Spleen (tissue), 11 donors: Measurements from ENCODE around the gene GCNA. TPM values are rescaled to one million over a fixed set of nuclear protein-coding genes. Genes with fewer than 3 reads are reported as not detected.
A peak's percentile ranks its signal among the peaks of the same experiment; 100 is the strongest.

Experiments
- DNase-seq: peaks from one replicate; pipeline ENCODE4 v3.0.0-alpha.2; 2020
- H3K27ac ChIP-seq, 8 donors: fragments of 200-600 bp; sonication (generic) in 7 of 8; 1 replicate in 4 of 8; 2 replicates in 4 of 8; pipeline versions ENCODE4 v1.5.0 to v1.8.0; 2016 to 2021; ENCODE audit warnings: inconsistent platforms in 4 of 8, mild to moderate bottlenecking in 4 of 8, moderate library complexity in 1 of 8
- H3K27me3 ChIP-seq, 7 donors: fragments of 200-600 bp; sonication (generic) in 6 of 7; replicated peaks in 1 of 7; 1 replicate in 4 of 7; 2 replicates in 3 of 7; pipeline versions ENCODE4 v1.5.0 to v1.8.0; 2016 to 2021; ENCODE audit warnings: inconsistent platforms in 3 of 7, mild to moderate bottlenecking in 1 of 7
- H3K36me3 ChIP-seq, 6 donors: fragments of 200-600 bp; sonication (generic) in 5 of 6; 1 replicate in 4 of 6; 2 replicates in 2 of 6; pipeline versions ENCODE4 v1.5.0 to v1.8.0; 2016 to 2021; ENCODE audit warnings: inconsistent platforms in 2 of 6
- H3K4me1 ChIP-seq, 6 donors: fragments of 200-600 bp; sonication (generic) in 5 of 6; 1 replicate in 3 of 6; 2 replicates in 3 of 6; pipeline versions ENCODE4 v1.5.0 to v1.8.0; 2016 to 2021; ENCODE audit warnings: inconsistent platforms in 3 of 6
- H3K4me3 ChIP-seq, 8 donors: fragments of 200-600 bp; sonication (generic) in 7 of 8; 1 replicate in 4 of 8; 2 replicates in 4 of 8; pipeline versions ENCODE4 v1.5.0 to v1.8.0; 2016 to 2021; ENCODE audit warnings: inconsistent platforms in 4 of 8, mild to moderate bottlenecking in 4 of 8, moderate library complexity in 2 of 8
- H3K9me3 ChIP-seq, 8 donors: fragments of 200-600 bp; sonication (generic) in 7 of 8; 1 replicate in 4 of 8; 2 replicates in 4 of 8; pipeline versions ENCODE4 v1.5.0 to v1.8.0; 2016 to 2021; ENCODE audit warnings: inconsistent platforms in 4 of 8
- POLR2A ChIP-seq, 3 donors: fragments of 450-650 bp; IDR thresholded peaks; one replicate each; pipeline ENCODE4 v1.5.1; 2017; ENCODE audit warnings: antibody characterized with exemption in 3 of 3, mild to moderate bottlenecking in 1 of 3
- POLR2AphosphoS5 ChIP-seq, 3 donors: sonication (generic); formaldehyde crosslinking; IDR thresholded peaks; one replicate each; pipeline ENCODE4 v1.5.1; 2017; ENCODE audit warnings: antibody characterized with exemption in 3 of 3
- WGBS, 5 donors: extraction: QIAGEN DNeasy Blood & Tissue Kit in 3 of 5; methylation state at CpG; one replicate each; pipeline versions ENCODE4 v1.1.5 to v1.1.7; 2013 to 2018; 5-methylcytosine and 5-hydroxymethylcytosine counted together
- intact Hi-C: fragments of 100-400 bp; cut with DNase I; formaldehyde crosslinking; loops from one replicate; pipeline ENCODE4 v1.15.0; 2023; ENCODE audit warnings: low total_unique reads
- polyA plus RNA-seq, 3 donors: library from polyadenylated mRNA; stranded (reverse); fragments of 200-250 nt; gene quantifications; one replicate each; pipeline ENCODE4 v1.2.1, GENCODE V29; 2013
- total RNA-seq, 7 donors: library from RNA; depleted of rRNA in 3 of 7; stranded (reverse); fragments of >200 nt in 3 of 7; fragmentation: NEBNext Ultra II Directional in 4 of 7; extraction: Animal tissue kit (Norgen Biotek cat#: 25700) in 4 of 7; gene quantifications; one replicate each; pipeline versions ENCODE4 v1.1.0 to v1.2.1, GENCODE V29; 2016 to 2021
- TF ChIP-seq, protein P1 (sequence below), 11 experiments: fragments of 200-600 bp in 7 of 11; fragments of 450-650 bp in 4 of 11; sonication (generic) in 4 of 11; IDR thresholded peaks in 8 of 11; conservative IDR thresholded peaks in 3 of 11; 1 replicate in 7 of 11; 2 replicates in 4 of 11; pipeline versions ENCODE4 v1.4.0 to v1.8.0; 2016 to 2021; ENCODE audit warnings: antibody characterized with exemption in 11 of 11, inconsistent platforms in 4 of 11, mild to moderate bottlenecking in 1 of 11
- donor health status: healthy with polysubstance abuse.
- donor health status: DM: no; HTN: no; CAD: no; lungs with moderate emphysema.
- donor health status: DM: no; HTN: no; CAD: no.
- donor health status: Bipolar disorder and iron deficiency.
- donor health status: healthy.
- donor health status: DM: no; HTN: no; CAD: no.
- donor health status: DM: yes; HTN: yes; CAD: no.

Gene GCNA
- total and polyA plus RNA-seq, 10 donors, result 1.8 to 12.8 (median 3.8) TPM

DNA sequence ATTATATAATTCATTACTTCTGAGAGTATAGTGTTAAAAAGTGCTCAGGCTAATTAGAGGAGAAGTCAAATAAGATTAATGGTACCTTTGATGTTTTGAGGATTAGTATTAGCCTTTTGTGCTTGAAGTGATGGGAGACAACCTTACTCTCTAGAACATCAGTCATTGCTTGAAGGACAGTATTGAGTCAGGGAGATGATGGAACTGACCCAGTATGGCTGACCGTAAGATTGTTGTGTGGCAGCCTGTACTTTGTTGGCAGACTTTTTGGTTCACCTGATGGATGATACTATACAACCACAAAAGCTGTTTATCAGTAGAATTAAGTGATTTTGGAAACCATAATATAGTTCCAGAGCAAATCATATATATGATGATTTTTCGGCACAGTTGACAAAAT, 35.4 kb upstream of the GCNA start:
- intact Hi-C loops, result no loop called here
- TF ChIP-seq POLR2AphosphoS5 (IDR thresholded peaks at IDR 0.05) (no peak), POLR2A (IDR thresholded peaks at IDR 0.05) (no peak)
- TF ChIP-seq, protein P1, sequence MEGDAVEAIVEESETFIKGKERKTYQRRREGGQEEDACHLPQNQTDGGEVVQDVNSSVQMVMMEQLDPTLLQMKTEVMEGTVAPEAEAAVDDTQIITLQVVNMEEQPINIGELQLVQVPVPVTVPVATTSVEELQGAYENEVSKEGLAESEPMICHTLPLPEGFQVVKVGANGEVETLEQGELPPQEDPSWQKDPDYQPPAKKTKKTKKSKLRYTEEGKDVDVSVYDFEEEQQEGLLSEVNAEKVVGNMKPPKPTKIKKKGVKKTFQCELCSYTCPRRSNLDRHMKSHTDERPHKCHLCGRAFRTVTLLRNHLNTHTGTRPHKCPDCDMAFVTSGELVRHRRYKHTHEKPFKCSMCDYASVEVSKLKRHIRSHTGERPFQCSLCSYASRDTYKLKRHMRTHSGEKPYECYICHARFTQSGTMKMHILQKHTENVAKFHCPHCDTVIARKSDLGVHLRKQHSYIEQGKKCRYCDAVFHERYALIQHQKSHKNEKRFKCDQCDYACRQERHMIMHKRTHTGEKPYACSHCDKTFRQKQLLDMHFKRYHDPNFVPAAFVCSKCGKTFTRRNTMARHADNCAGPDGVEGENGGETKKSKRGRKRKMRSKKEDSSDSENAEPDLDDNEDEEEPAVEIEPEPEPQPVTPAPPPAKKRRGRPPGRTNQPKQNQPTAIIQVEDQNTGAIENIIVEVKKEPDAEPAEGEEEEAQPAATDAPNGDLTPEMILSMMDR (IDR thresholded peaks at IDR 0.05 in 8 of 11, conservative IDR thresholded peaks at IDR 0.05 in 3 of 11), result no peak
- H3K9me3 ChIP-seq, result no peaks in the 10 kb centered on the region
- H3K27ac ChIP-seq, result peak overlapping the region in 3 of 8 donors; percentile 4 to 60 (median 50)
- no peak overlapping the region for H3K4me3 ChIP-seq
- no peaks in the 10 kb centered on the region for H3K27me3 ChIP-seq
- peaks cover 0 to 62% (median 20%) of the 10 kb centered on the region in 6 donors for H3K36me3 ChIP-seq
- H3K4me1 ChIP-seq, result peaks cover 38 to 92% (median 70%) of the 10 kb centered on the region in 6 donors
- no peak for DNase-seq
- 72 to 85% (median 85%) methylated on average over 2 of the region's 2 CpGs for WGBS, 5 donors

DNA sequence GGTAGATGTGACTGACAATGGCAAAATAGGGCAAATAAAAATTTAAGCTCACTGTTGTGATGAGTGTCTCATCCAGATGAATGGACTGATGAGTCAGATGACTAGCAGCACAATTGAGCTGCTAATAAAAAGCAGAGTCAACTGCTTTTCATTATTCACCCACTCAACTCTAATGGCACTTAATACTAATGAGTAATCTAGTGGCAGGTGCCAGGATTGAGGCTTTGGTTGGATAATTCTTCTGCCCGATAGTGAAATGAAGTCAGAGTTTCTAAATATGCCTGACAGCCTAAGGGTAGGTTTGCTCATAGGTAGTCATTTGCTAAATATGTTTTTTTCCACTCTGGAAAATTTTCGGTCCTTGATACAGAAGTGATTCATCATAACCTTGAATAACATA, 34.9 kb upstream of the GCNA start:
- TF ChIP-seq POLR2AphosphoS5 (IDR thresholded peaks at IDR 0.05), result no peak
- TF ChIP-seq POLR2A (IDR thresholded peaks at IDR 0.05), result no peak
- TF ChIP-seq, protein P1 (IDR thresholded peaks at IDR 0.05 in 8 of 11, conservative IDR thresholded peaks at IDR 0.05 in 3 of 11), result no peak
- Histone ChIP-seq H3K4me3 (no peak overlapping the region), H3K4me1 (peaks cover 33 to 87% (median 65%) of the 10 kb centered on the region in 6 donors), H3K27me3 (no peaks in the 10 kb centered on the region), H3K9me3 (no peaks in the 10 kb centered on the region), H3K36me3 (peaks cover 0 to 62% (median 25%) of the 10 kb centered on the region in 6 donors), H3K27ac (peak overlapping the region in 3 of 8 donors; percentile 4 to 60 (median 50))
- DNase-seq, result no peak
- WGBS, 5 donors, result 49 to 64% (median 57%) methylated on average over 2 of the region's 2 CpGs
- intact Hi-C loops, result no loop called here

DNA sequence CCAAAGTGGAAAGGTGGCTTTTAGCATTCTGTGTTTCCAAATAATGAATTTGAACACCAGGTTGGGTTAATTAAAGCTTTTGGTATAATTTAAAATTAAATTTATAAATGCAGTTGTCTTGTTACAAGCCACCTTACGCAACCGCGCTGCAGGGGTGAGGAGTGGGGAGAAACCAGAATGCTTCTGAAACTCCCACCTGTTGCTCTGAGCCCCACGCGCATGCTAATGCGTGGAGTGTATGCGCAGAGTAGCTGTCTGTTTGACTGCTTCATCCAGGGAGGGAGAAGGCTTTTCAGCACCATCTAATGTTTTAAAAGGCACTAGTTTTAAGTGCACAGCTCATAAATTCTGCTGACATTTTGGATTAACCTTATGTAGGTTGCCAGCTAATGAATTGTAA, 32.9 kb upstream of the GCNA start:
- Histone ChIP-seq H3K27ac (peak overlapping the region in 1 of 8 donors; percentile 4), H3K4me1 (peaks cover 21 to 74% (median 47%) of the 10 kb centered on the region in 6 donors), H3K4me3 (no peak overlapping the region), H3K9me3 (no peaks in the 10 kb centered on the region), H3K27me3 (no peaks in the 10 kb centered on the region), H3K36me3 (peaks cover 0 to 71% (median 31%) of the 10 kb centered on the region in 6 donors)
- intact Hi-C loops, result no loop called here
- 77 to 88% (median 87%) methylated on average over 7 of the region's 7 CpGs for WGBS, 5 donors
- peak in 1 of 3 donors; percentile 25 for TF ChIP-seq POLR2AphosphoS5 (IDR thresholded peaks at IDR 0.05)
- TF ChIP-seq, protein P1 (IDR thresholded peaks at IDR 0.05 in 8 of 11, conservative IDR thresholded peaks at IDR 0.05 in 3 of 11), result no peak
- no peak for DNase-seq

DNA sequence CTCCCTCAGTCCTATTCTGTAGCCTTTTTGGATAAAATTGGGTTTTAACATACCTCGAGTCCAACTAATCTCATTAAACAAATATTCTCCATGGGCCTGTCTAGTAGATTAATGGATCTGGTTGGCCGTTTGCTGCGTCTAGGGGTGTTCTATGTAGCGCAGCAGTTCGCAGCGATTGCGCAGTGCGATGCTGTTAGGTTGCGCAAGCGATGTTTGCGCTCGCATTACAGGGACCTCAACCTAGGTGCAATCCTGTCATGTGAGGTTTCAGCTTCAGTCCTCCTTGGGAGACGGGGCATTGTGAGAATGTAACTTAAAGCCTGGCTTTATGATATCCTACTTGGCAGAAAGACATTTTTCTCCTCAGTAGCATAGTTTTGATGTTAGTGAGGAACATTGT, 31.4 kb upstream of the GCNA start:
- H3K36me3 ChIP-seq, result peaks cover 0 to 86% (median 31%) of the 10 kb centered on the region in 6 donors

More for the DNA sequence above, 31.4 kb upstream of the GCNA start:
- peak; percentile 77 for DNase-seq
- no peak overlapping the region for H3K27ac ChIP-seq
- WGBS, 5 donors, result 72 to 91% (median 86%) methylated on average over 7 to 13 of the region's 13 CpGs
- peaks cover 13 to 59% (median 32%) of the 10 kb centered on the region in 6 donors for H3K4me1 ChIP-seq
- no peaks in the 10 kb centered on the region for H3K9me3 ChIP-seq
- no peak overlapping the region for H3K4me3 ChIP-seq
- intact Hi-C loops, result no loop called here
- TF ChIP-seq, protein P1 (IDR thresholded peaks at IDR 0.05 in 8 of 11, conservative IDR thresholded peaks at IDR 0.05 in 3 of 11), result no peak
- TF ChIP-seq POLR2AphosphoS5 (IDR thresholded peaks at IDR 0.05), result peak in 2 of 3 donors; percentile 20 to 34
- H3K27me3 ChIP-seq, result no peaks in the 10 kb centered on the region
